Measurements from ENCODE around the gene MOB1B. TPM values are rescaled to one million over a fixed set of nuclear protein-coding genes. Genes with fewer than 3 reads are reported as not detected.

MOB1B gene
- total RNA-seq, 6 donors from 2014 or later, result 10.5 to 34.3 (median 24.2) TPM

- Histone ChIP-seq H3K4me1 (no peaks in the 10 kb centered on the region), H3K27ac (no peak overlapping the region), H3K27me3 (no peaks in the 10 kb centered on the region), H3K4me3 (no peak overlapping the region), H3K9me3 (no peaks in the 10 kb centered on the region), H3K36me3 (no peaks in the 10 kb centered on the region)
- ATAC-seq (ENCODE audit: low FRiP score in 2 of 2) (no peak), DNase-seq (no peak)
- WGBS, 2 donors, result 88% methylated on average over 3 of the region's 3 CpGs
- TF ChIP-seq POLR2AphosphoS5 (IDR thresholded peaks at IDR 0.05), result no peak
- TF ChIP-seq POLR2A (IDR thresholded peaks at IDR 0.05), result no peak
- TF ChIP-seq EP300 (IDR thresholded peaks at IDR 0.05), result no peak
- TF ChIP-seq CTCF (IDR thresholded peaks at IDR 0.05), result no peak
Observed at GRCh38 chr4:70877556-70877955, 24.6 kb upstream of the MOB1B start.

DNA sequence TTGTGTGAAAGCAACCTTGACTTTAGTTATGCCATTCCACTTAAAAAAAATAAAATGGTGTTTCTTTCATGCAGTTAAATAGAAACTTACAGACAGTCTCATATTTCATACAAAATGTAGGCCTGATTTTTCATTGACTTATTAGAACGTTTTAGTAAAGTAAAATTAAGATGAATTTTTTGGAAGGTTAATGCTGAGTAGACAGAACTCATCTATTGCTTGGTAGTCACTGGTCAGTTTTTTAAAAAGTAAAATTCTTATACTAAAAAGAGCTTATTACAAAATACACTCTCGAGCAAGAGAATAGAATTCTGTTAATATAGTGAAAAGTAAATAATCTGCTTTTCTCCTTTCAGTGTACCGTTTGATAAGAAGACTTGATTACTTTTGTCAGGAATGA, 21.4 kb upstream of the MOB1B start:
- ATAC-seq (ENCODE audit: low FRiP score in 2 of 2) (no peak), DNase-seq (no peak)
- TF ChIP-seq CTCF (IDR thresholded peaks at IDR 0.05) (no peak), POLR2AphosphoS5 (IDR thresholded peaks at IDR 0.05) (no peak), POLR2A (IDR thresholded peaks at IDR 0.05) (no peak), EP300 (IDR thresholded peaks at IDR 0.05) (no peak)
- H3K27ac ChIP-seq, result no peak overlapping the region
- no peak overlapping the region for H3K4me3 ChIP-seq
- WGBS, 2 donors, result 67 to 80% methylated on average over 3 of the region's 3 CpGs
- no peaks in the 10 kb centered on the region for H3K27me3 ChIP-seq
- H3K4me1 ChIP-seq, result no peaks in the 10 kb centered on the region
- H3K9me3 ChIP-seq, result no peaks in the 10 kb centered on the region
- no peaks in the 10 kb centered on the region for H3K36me3 ChIP-seq

DNA sequence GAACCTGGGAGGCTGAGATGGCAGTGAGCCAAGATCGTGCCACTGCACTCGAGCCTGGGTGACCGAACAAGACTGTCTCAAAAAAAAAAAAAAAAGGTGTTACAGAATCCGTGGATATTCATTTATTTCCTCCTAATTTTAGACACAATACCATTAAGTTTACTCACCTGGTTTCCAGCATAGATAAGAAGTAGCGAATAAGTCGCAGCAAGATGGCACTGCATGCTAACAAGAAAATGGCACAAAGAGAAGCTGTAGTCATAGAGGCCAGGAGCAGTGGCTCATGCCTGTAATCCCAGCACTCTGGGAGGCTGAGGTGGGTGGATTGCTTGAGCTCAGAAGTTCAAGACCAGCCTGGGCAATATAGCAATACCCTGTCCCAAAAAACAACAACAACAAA, 17.0 kb upstream of the MOB1B start:
- H3K27ac ChIP-seq, result no peak overlapping the region
- no peak overlapping the region for H3K4me3 ChIP-seq
- ATAC-seq (ENCODE audit: low FRiP score in 2 of 2) (no peak), DNase-seq (no peak)
- no peaks in the 10 kb centered on the region for H3K4me1 ChIP-seq
- H3K27me3 ChIP-seq, result no peaks in the 10 kb centered on the region
- H3K36me3 ChIP-seq, result no peaks in the 10 kb centered on the region
- TF ChIP-seq POLR2A (IDR thresholded peaks at IDR 0.05) (no peak), POLR2AphosphoS5 (IDR thresholded peaks at IDR 0.05) (no peak), EP300 (IDR thresholded peaks at IDR 0.05) (no peak), CTCF (IDR thresholded peaks at IDR 0.05) (no peak)
- 58 to 68% methylated on average over 6 of the region's 6 CpGs for WGBS, 2 donors
- no peaks in the 10 kb centered on the region for H3K9me3 ChIP-seq

GRCh38 chr4:70892086-70892769, 9.9 kb upstream of the MOB1B start:
- no peak overlapping the region for H3K27ac ChIP-seq
- H3K4me1 ChIP-seq, result peaks cover 0 to 8% (median 4%) of the 10 kb centered on the region in 4 donors
- TF ChIP-seq POLR2AphosphoS5 (IDR thresholded peaks at IDR 0.05) (peak in 1 of 2 donors; percentile 24), EP300 (IDR thresholded peaks at IDR 0.05) (peak in 1 of 4 donors; percentile 74), CTCF (IDR thresholded peaks at IDR 0.05) (no peak), POLR2A (IDR thresholded peaks at IDR 0.05) (peak in 1 of 4 donors; percentile 19)
- no peak overlapping the region for H3K4me3 ChIP-seq
- H3K36me3 ChIP-seq, result no peaks in the 10 kb centered on the region
- H3K9me3 ChIP-seq, result no peaks in the 10 kb centered on the region
- ATAC-seq (ENCODE audit: low FRiP score in 2 of 2), result peak; percentile 56 to 83
- WGBS, 2 donors, result 72 to 81% methylated on average over 11 of the region's 11 CpGs
- H3K27me3 ChIP-seq, result no peaks in the 10 kb centered on the region
- DNase-seq, result peak in 1 of 2 donors; percentile 57

DNA sequence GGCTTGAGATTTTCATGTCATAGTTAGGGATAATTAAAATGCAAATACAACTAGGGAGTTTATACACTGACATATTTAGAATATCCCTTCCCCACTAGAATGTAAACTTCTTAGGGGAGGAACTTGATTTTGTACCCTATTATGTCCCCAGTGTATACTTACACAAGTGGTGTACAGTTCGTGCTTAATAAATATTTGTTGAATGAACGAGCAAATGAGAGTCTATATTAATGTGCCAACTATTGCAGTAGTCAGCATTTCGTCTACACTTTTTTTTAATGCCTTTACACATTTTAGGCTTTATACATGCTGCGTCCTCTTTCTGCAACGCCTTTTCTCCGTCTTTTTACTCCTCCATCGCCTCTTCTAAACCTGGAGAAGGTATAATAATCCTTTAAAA, 8.4 kb upstream of the MOB1B start:
- DNase-seq, result no peak
- H3K27me3 ChIP-seq, result no peaks in the 10 kb centered on the region
- 60 to 65% methylated on average over 7 of the region's 7 CpGs for WGBS, 2 donors
- no peaks in the 10 kb centered on the region for H3K9me3 ChIP-seq
- no peak overlapping the region for H3K27ac ChIP-seq
- TF ChIP-seq CTCF (IDR thresholded peaks at IDR 0.05), result no peak
- TF ChIP-seq EP300 (IDR thresholded peaks at IDR 0.05), result no peak
- no peak for TF ChIP-seq POLR2A (IDR thresholded peaks at IDR 0.05)
- no peak for TF ChIP-seq POLR2AphosphoS5 (IDR thresholded peaks at IDR 0.05)
- H3K4me1 ChIP-seq, result peaks cover 0 to 8% (median 4%) of the 10 kb centered on the region in 4 donors
- no peak overlapping the region for H3K4me3 ChIP-seq
- H3K36me3 ChIP-seq, result no peaks in the 10 kb centered on the region
- ATAC-seq (ENCODE audit: low FRiP score in 2 of 2), result no peak

Data from upper lobe of left lung (tissue), 6 donors.